Measurements from ENCODE around the gene IGF1R. TPM values are rescaled to one million over a fixed set of nuclear protein-coding genes. Genes with fewer than 3 reads are reported as not detected.

IGF1R gene
- total RNA-seq, 1 donor from 2014 or later: 151 TPM

GRCh38 chr15:98684436-98684835 lies 36.1 kb downstream of the IGF1R start:
- Histone ChIP-seq H3K27me3 (no peaks in the 10 kb centered on the region), H3K4me1 (peaks cover 0 to 42% of the 10 kb centered on the region in 2 donors), H3K36me3 (no peaks in the 10 kb centered on the region), H3K27ac (peak overlapping the region in 1 of 2 donors; percentile 23), H3K9me3 (no peaks in the 10 kb centered on the region), H3K4me3 (no peak overlapping the region)
- intact Hi-C loops (cut with DNase I): no loop called here
- no peak for TF ChIP-seq CTCF (IDR thresholded peaks at IDR 0.05)
- no peak for DNase-seq (ENCODE audit: low spot score in 2 of 2)

- H3K4me3 ChIP-seq: no peak overlapping the region
- no peak overlapping the region for H3K27ac ChIP-seq
- DNase-seq (ENCODE audit: low spot score in 2 of 2): no peak
- TF ChIP-seq CTCF (IDR thresholded peaks at IDR 0.05): no peak
- H3K27me3 ChIP-seq: no peaks in the 10 kb centered on the region
- no peaks in the 10 kb centered on the region for H3K9me3 ChIP-seq
- peaks cover 0 to 42% of the 10 kb centered on the region in 2 donors for H3K4me1 ChIP-seq
- H3K36me3 ChIP-seq: no peaks in the 10 kb centered on the region
- intact Hi-C loops (cut with DNase I): no loop called here
These were observed 36.7 kb downstream of the IGF1R start for GRCh38 chr15:98684995-98685525.

- Histone ChIP-seq H3K27me3 (no peaks in the 10 kb centered on the region), H3K27ac (no peak overlapping the region), H3K4me3 (no peak overlapping the region), H3K36me3 (no peaks in the 10 kb centered on the region), H3K9me3 (no peaks in the 10 kb centered on the region), H3K4me1 (peaks cover 0 to 43% of the 10 kb centered on the region in 2 donors)
- intact Hi-C loops (cut with DNase I): no loop called here
- TF ChIP-seq CTCF (IDR thresholded peaks at IDR 0.05): no peak
- no peak for DNase-seq (ENCODE audit: low spot score in 2 of 2)
These were observed 38.6 kb downstream of the IGF1R start for GRCh38 chr15:98686983-98687382.

GRCh38 chr15:98689431-98689861 lies 41.1 kb downstream of the IGF1R start:
- no peaks in the 10 kb centered on the region for H3K36me3 ChIP-seq

GRCh38 chr15:98690272-98690950 lies 42.1 kb downstream of the IGF1R start:
- Histone ChIP-seq H3K27me3 (no peaks in the 10 kb centered on the region), H3K36me3 (no peaks in the 10 kb centered on the region), H3K9me3 (no peaks in the 10 kb centered on the region), H3K27ac (no peak overlapping the region), H3K4me1 (peaks cover 0 to 37% of the 10 kb centered on the region in 2 donors), H3K4me3 (no peak overlapping the region)
- intact Hi-C loops (cut with DNase I): loop anchor here (10.0 kb wide), 1 partner anchor 54 kb away; no protein-coding TSS in a partner anchor
- DNase-seq (ENCODE audit: low spot score in 2 of 2): no peak
- no peak for TF ChIP-seq CTCF (IDR thresholded peaks at IDR 0.05)

More at GRCh38 chr15:98689431-98689861, 41.1 kb downstream of the IGF1R start:
- H3K4me3 ChIP-seq: no peak overlapping the region
- intact Hi-C loops (cut with DNase I): no loop called here
- H3K27ac ChIP-seq: no peak overlapping the region
- H3K9me3 ChIP-seq: no peaks in the 10 kb centered on the region
- H3K27me3 ChIP-seq: no peaks in the 10 kb centered on the region
- H3K4me1 ChIP-seq: peaks cover 0 to 36% of the 10 kb centered on the region in 2 donors
- no peak for TF ChIP-seq CTCF (IDR thresholded peaks at IDR 0.05)
- no peak for DNase-seq (ENCODE audit: low spot score in 2 of 2)

Data from ascending aorta (tissue), 2 donors.